ENCODE data around the gene SERGEF. TPM values are rescaled to one million over a fixed set of nuclear protein-coding genes. Genes with fewer than 3 reads are reported as not detected.

SERGEF gene
- total and polyA plus RNA-seq, 2 of the 4 experiments (the other 2 are of a cell fraction) = 12.2 to 18.1 TPM

DNA sequence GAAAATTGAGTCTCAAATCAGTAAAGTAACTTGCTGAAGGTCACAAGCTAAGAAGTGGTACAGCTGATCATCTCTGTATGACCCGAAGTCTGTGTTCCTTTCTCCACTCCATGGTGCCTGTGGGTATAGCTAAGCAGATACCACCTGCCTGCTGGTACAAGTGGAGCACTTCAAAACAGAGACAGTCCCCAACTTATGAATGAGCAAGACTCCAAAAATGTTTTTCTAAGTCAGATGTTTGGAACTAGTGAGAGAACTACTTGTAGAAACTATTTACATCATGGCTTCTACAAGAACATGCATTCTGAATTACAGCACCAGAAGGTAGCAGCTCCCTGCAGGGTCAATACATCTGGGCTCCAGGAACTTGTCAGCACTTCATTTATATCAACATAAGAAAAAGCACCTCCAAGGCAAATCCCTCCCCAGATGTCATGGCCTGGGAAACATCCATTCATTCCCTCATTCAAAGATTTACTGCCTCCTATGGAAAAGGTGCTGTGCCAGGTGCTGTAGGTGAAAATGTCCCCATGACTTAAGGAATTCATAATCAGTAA is 94.7 kb downstream of the SERGEF start:
- no peaks in the 10 kb centered on the region for H4K20me1 ChIP-seq (ENCODE audit: insufficient read depth, low read length)
- no peak overlapping the region for H3K18ac ChIP-seq (ENCODE audit: low read depth, low read length)
- no peak overlapping the region for H3K14ac ChIP-seq (replicated peaks; ENCODE audit: low read depth, low read length)
- no TSS peak for BruUV-seq (replicated peaks)
- no peak overlapping the region for H3K4ac ChIP-seq (ENCODE audit: low read depth, low read length)
- no peak overlapping the region for H4K91ac ChIP-seq (ENCODE audit: insufficient read depth, low read depth, low read length)
- POLR2A ChIA-PET (ENCODE audit: unreplicated experiment) = no interaction called here
- H3K4me2 ChIP-seq (ENCODE audit: low read depth, low read length) = no peak overlapping the region
- H2BK15ac ChIP-seq (ENCODE audit: low read depth, low read length) = no peak overlapping the region
- no peak overlapping the region for H2AK9ac ChIP-seq (replicated peaks; ENCODE audit: low read depth, low read length, poor library complexity)
- CTCF ChIA-PET = no interaction called here
- no peak overlapping the region for H2BK120ac ChIP-seq (ENCODE audit: low read depth, low read length)
- H2AK5ac ChIP-seq (ENCODE audit: low read depth, low read length) = no peak overlapping the region
- in situ Hi-C loops (cut with MboI; ENCODE audit: low sequenced_read_pairs) (no loop called here), intact Hi-C loops (cut with micrococcal nuclease) (no loop called here), dilution Hi-C loops (cut with HindIII; ENCODE audit: low sequenced_read_pairs, unreplicated experiment) (no loop called here)
- no peaks in the 10 kb centered on the region for H3K27me3 ChIP-seq (ENCODE audit: control insufficient read depth, insufficient read depth, low read length)
- peaks cover 3% of the 10 kb centered on the region; the same call in 1 of the 2 replicates for H3K4me1 ChIP-seq (ENCODE audit: control insufficient read depth, insufficient read depth, low read length)
- H3K23ac ChIP-seq (ENCODE audit: low read depth, low read length) = no peak overlapping the region
- H3K9me1 ChIP-seq (ENCODE audit: insufficient read depth, low read length) = no peaks in the 10 kb centered on the region; the same call in 1 of the 2 replicates
- H2BK20ac ChIP-seq (ENCODE audit: low read depth, low read length) = no peak overlapping the region
- no peak overlapping the region for H2BK5ac ChIP-seq (ENCODE audit: low read depth, low read length, poor library complexity, severe bottlenecking)
- ATAC-seq (ENCODE audit: low read depth) (no peak), DNase-seq (no peak)
- H3K56ac ChIP-seq (ENCODE audit: extremely low read depth, insufficient read depth, low read length) = no peak overlapping the region
- no peaks in the 10 kb centered on the region for H3K9me3 ChIP-seq (ENCODE audit: control insufficient read depth, insufficient read depth, low read length)
- no peak overlapping the region for H4K5ac ChIP-seq (ENCODE audit: low read depth, low read length)
- H2AFZ ChIP-seq (replicated peaks; ENCODE audit: low read length, poor library complexity) = no peak overlapping the region
- TF ChIP-seq BHLHE40 (IDR thresholded peaks at IDR 0.05; ENCODE audit: low read depth, low read length) = no peak
- no peak for TF ChIP-seq FOS (IDR thresholded peaks at IDR 0.05; ENCODE audit: low read depth, low read length)
- TF ChIP-seq, protein P1, sequence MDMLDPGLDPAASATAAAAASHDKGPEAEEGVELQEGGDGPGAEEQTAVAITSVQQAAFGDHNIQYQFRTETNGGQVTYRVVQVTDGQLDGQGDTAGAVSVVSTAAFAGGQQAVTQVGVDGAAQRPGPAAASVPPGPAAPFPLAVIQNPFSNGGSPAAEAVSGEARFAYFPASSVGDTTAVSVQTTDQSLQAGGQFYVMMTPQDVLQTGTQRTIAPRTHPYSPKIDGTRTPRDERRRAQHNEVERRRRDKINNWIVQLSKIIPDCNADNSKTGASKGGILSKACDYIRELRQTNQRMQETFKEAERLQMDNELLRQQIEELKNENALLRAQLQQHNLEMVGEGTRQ (IDR thresholded peaks at IDR 0.05; ENCODE audit: low read depth, low read length) = no peak
- TF ChIP-seq, protein P2, sequence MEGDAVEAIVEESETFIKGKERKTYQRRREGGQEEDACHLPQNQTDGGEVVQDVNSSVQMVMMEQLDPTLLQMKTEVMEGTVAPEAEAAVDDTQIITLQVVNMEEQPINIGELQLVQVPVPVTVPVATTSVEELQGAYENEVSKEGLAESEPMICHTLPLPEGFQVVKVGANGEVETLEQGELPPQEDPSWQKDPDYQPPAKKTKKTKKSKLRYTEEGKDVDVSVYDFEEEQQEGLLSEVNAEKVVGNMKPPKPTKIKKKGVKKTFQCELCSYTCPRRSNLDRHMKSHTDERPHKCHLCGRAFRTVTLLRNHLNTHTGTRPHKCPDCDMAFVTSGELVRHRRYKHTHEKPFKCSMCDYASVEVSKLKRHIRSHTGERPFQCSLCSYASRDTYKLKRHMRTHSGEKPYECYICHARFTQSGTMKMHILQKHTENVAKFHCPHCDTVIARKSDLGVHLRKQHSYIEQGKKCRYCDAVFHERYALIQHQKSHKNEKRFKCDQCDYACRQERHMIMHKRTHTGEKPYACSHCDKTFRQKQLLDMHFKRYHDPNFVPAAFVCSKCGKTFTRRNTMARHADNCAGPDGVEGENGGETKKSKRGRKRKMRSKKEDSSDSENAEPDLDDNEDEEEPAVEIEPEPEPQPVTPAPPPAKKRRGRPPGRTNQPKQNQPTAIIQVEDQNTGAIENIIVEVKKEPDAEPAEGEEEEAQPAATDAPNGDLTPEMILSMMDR (conservative IDR thresholded peaks at IDR 0.05; ENCODE audit: low read depth, low read length) = no peak
- TF ChIP-seq RFX5 (IDR thresholded peaks at IDR 0.05; ENCODE audit: low read depth, low read length) = no peak
- no peak for TF ChIP-seq RAD21 (IDR thresholded peaks at IDR 0.05; ENCODE audit: low read length)
- no peak for TF ChIP-seq CEBPB (IDR thresholded peaks at IDR 0.05; ENCODE audit: low read depth, low read length)
- TF ChIP-seq RCOR1 (IDR thresholded peaks at IDR 0.05; ENCODE audit: insufficient replicate concordance, low read length) = no peak
- TF ChIP-seq, protein P3, sequence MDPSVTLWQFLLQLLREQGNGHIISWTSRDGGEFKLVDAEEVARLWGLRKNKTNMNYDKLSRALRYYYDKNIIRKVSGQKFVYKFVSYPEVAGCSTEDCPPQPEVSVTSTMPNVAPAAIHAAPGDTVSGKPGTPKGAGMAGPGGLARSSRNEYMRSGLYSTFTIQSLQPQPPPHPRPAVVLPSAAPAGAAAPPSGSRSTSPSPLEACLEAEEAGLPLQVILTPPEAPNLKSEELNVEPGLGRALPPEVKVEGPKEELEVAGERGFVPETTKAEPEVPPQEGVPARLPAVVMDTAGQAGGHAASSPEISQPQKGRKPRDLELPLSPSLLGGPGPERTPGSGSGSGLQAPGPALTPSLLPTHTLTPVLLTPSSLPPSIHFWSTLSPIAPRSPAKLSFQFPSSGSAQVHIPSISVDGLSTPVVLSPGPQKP (IDR thresholded peaks at IDR 0.05; ENCODE audit: borderline replicate concordance, low read depth, low read length) = no peak
- TF ChIP-seq NFE2L2 (IDR thresholded peaks at IDR 0.05; ENCODE audit: low read depth, low read length) = no peak
- no peak for TF ChIP-seq CHD1 (IDR thresholded peaks at IDR 0.05; ENCODE audit: low read depth, low read length)
- no peak for TF ChIP-seq POLR2A (IDR thresholded peaks at IDR 0.05; ENCODE audit: low read depth, low read length)
- TF ChIP-seq MAZ (IDR thresholded peaks at IDR 0.05; ENCODE audit: borderline replicate concordance, low read depth, low read length) = no peak
- no peak for TF ChIP-seq MXI1 (IDR thresholded peaks at IDR 0.05; ENCODE audit: borderline replicate concordance, low read depth, low read length)
- no peak for TF ChIP-seq MAFK (IDR thresholded peaks at IDR 0.05; ENCODE audit: low read depth, low read length)
- no peak for TF ChIP-seq SMC3 (IDR thresholded peaks at IDR 0.05; ENCODE audit: low read depth, low read length)
- H3K36me3 ChIP-seq (ENCODE audit: control insufficient read depth, insufficient read depth, low read length) = no peaks in the 10 kb centered on the region
- no peak overlapping the region for H4K8ac ChIP-seq (ENCODE audit: low read depth in 2 of 2, low read length in 2 of 2)
- no peak overlapping the region for H3K4me3 ChIP-seq (ENCODE audit: insufficient read depth, low read depth, low read length)
- H3K9ac ChIP-seq (ENCODE audit: low read depth, low read length) = no peak overlapping the region
- no CpG with 5 or more reads among the region's 1 CpG for WGBS, 2 experiments (ENCODE audit: extremely low coverage in 2 of 2, insufficient read length in 1 of 2)
- H3K79me1 ChIP-seq (ENCODE audit: low read depth in 1 of 2, low read length in 2 of 2) = no peaks in the 10 kb centered on the region
- no peak overlapping the region for H3K27ac ChIP-seq (ENCODE audit: insufficient read depth, low read length)

Data from IMR-90 (cell line).